GM12878 (cell line): ENCODE measurements around the gene GRK5. TPM values are rescaled to one million over a fixed set of nuclear protein-coding genes. Genes with fewer than 3 reads are reported as not detected.

Experiments
- CEBPZ ChIP-seq: fragments of 150-350 bp; IDR thresholded peaks from 2 replicates; pipeline ENCODE4 v1.6.1; 2016; ENCODE audit warnings: low read depth, low read length
- CHD4 ChIP-seq: fragments of 200-600 bp; sonication (generic); IDR thresholded peaks from 2 replicates; pipeline ENCODE4 v1.6.1; 2016; ENCODE audit warnings: mild to moderate bottlenecking
- EP300 ChIP-seq, 2 experiments: fragments of 150-350 bp in 1 of 2; IDR thresholded peaks; 2 replicates each; pipeline ENCODE4 v1.6.1; 2011 to 2012; ENCODE audit warnings: low read depth in 2 of 2, low read length in 2 of 2, borderline replicate concordance in 1 of 2, improper control_type of control experiment in 1 of 2, inconsistent platforms in 1 of 2; ENCODE audit not compliant: control insufficient read depth in 1 of 2
- IKZF1 ChIP-seq: fragments of 450-650 bp; conservative IDR thresholded peaks from 2 replicates; pipeline ENCODE4 v1.6.1; 2017; ENCODE audit warnings: antibody characterized with exemption, mild to moderate bottlenecking
- MXI1 ChIP-seq: fragments of 150-350 bp; IDR thresholded peaks from 2 replicates; pipeline ENCODE4 v1.6.1; 2011; ENCODE audit warnings: low read depth, mild to moderate bottlenecking, inconsistent platforms, low read length, improper control_type of control experiment
- MYB ChIP-seq: fragments of 150-350 bp; IDR thresholded peaks from 2 replicates; pipeline ENCODE4 v1.6.1; 2014; ENCODE audit warnings: mild to moderate bottlenecking, low read depth, low read length, borderline replicate concordance
- PAX8 ChIP-seq: fragments of 450-650 bp; IDR thresholded peaks from 2 replicates; pipeline ENCODE4 v1.6.1; 2017; ENCODE audit warnings: mild to moderate bottlenecking, moderate library complexity
- RB1 ChIP-seq: fragments of 450-650 bp; formaldehyde crosslinking; IDR thresholded peaks from 2 replicates; pipeline ENCODE4 v1.6.1; 2017; ENCODE audit warnings: mild to moderate bottlenecking, borderline replicate concordance
- SREBF1 ChIP-seq: IDR thresholded peaks from 2 replicates; pipeline ENCODE4 v1.6.1; 2012; ENCODE audit warnings: mild to moderate bottlenecking, low read length
- TCF12 ChIP-seq: IDR thresholded peaks from 2 replicates; pipeline ENCODE4 v1.6.1; 2011; ENCODE audit warnings: low read depth, mild to moderate bottlenecking, low read length
- ZBTB33 ChIP-seq: fragments of 450-650 bp; IDR thresholded peaks from 2 replicates; pipeline ENCODE4 v1.6.1; 2017; ENCODE audit warnings: mild to moderate bottlenecking
- polyA plus RNA-seq, 11 experiments: library from polyadenylated mRNA; depleted of rRNA in 4 of 11; unstranded in 6 of 11; stranded (reverse) in 5 of 11; fragments of >200 nt; fragmentation: Nextera tagmentation in 4 of 11; fragmentation: Illumina TruSeq in 1 of 11; extraction: Ambion mirVana in 4 of 11; extraction: Trizol in 1 of 11; gene quantifications; 1 replicate in 1 of 11; 2 replicates in 10 of 11; pipeline versions ENCODE4 v1.2.1 to v1.2.3, GENCODE V29; 2011 to 2016; ENCODE audit warnings: inconsistent platforms in 2 of 11, missing spikeins in 2 of 11, low read depth in 1 of 11
- total RNA-seq, 4 experiments: library from RNA; depleted of rRNA in 3 of 4; stranded (reverse); fragments of >200 nt in 3 of 4; fragmentation: Illumina TruSeq in 1 of 4; extraction: Trizol in 1 of 4; gene quantifications; 2 replicates each; pipeline versions ENCODE4 v1.2.1 to v1.2.3, GENCODE V29; 2013 to 2021

Gene GRK5
- total and polyA plus RNA-seq, 10 of the 15 experiments (the other 5 are each of a cell fraction or from before 2014, with no cell fraction given): 0.11 to 22.1 (median 10.0) TPM

- TF ChIP-seq CEBPZ (no peak), ZBTB33 (no peak), EP300 (IDR thresholded peaks at IDR 0.05; ENCODE audit: borderline replicate concordance in 1 of 2, control insufficient read depth in 1 of 2, low read depth in 2 of 2, low read length in 2 of 2) (no peak), IKZF1 (no peak), TCF12 (no peak), MYB (no peak), MXI1 (no peak), RB1 (no peak), SREBF1 (no peak), CHD4 (no peak), PAX8 (no peak)
These were observed 192.1 kb downstream of the GRK5 start (continued) for GRCh38 chr10:119399466-119399865.
